Measurements from ENCODE around the gene MXD3.
"Not testable (repeated sequence)": the region's sequence is repeated elsewhere in the genome, so short reads cannot be mapped to it uniquely, and the experiment has no call there.

Gene MXD3

GRCh38 chr5:177311723-177312648 is at the start of gene MXD3:
TSS of gene MXD3 (minus strand) at chr5:177311898. CDS start at chr5:177311830, 68 bp downstream.
- peak; percentile 83 for DNase-seq

GRCh38 chr5:177360740-177361139 is 49.0 kb upstream of the MXD3 start:
- not testable (repeated sequence) for DNase-seq

GRCh38 chr5:177359860-177360259 is 48.2 kb upstream of the MXD3 start:
- DNase-seq, result no peak

GRCh38 chr5:177359451-177359851 is 47.8 kb upstream of the MXD3 start:
- no peak for DNase-seq

GRCh38 chr5:177358370-177358819 is 46.7 kb upstream of the MXD3 start:
- no peak for DNase-seq

GRCh38 chr5:177357459-177358351 is 46.0 kb upstream of the MXD3 start, which contains the start of gene RGS14:
TSS of gene RGS14 (plus strand) at chr5:177357924. CDS start at chr5:177358025, 101 bp downstream.
- peak; percentile 13 for DNase-seq

- no peak for DNase-seq
Measured at GRCh38 chr5:177357146-177357458, 45.4 kb upstream of the MXD3 start.

GRCh38 chr5:177356746-177357145 is 45.0 kb upstream of the MXD3 start:
- DNase-seq, result no peak

- no peak for DNase-seq
Measured at GRCh38 chr5:177355868-177356168, 44.1 kb upstream of the MXD3 start.

- no peak for DNase-seq
Measured at GRCh38 chr5:177355162-177355867, 43.6 kb upstream of the MXD3 start.

- DNase-seq, result no peak
Measured at GRCh38 chr5:177354711-177355110, 43.0 kb upstream of the MXD3 start.

GRCh38 chr5:177354256-177354655 is 42.6 kb upstream of the MXD3 start:
- DNase-seq, result no peak

- DNase-seq, result no peak
Measured at GRCh38 chr5:177353093-177353492, 41.4 kb upstream of the MXD3 start.

GRCh38 chr5:177351392-177352329 is 40.0 kb upstream of the MXD3 start, which contains the start of gene LMAN2:
TSS of gene LMAN2 (minus strand) at chr5:177351668. CDS start at chr5:177351647, 21 bp downstream.
- DNase-seq, result peak; percentile 78

GRCh38 chr5:177350776-177351391 is 39.2 kb upstream of the MXD3 start:
- no peak for DNase-seq

- DNase-seq, result no peak
Measured at GRCh38 chr5:177349762-177350161, 38.1 kb upstream of the MXD3 start.

GRCh38 chr5:177349362-177349647 is 37.6 kb upstream of the MXD3 start:
- DNase-seq, result no peak

- no peak for DNase-seq
Measured at GRCh38 chr5:177347699-177348098, 36.0 kb upstream of the MXD3 start.

GRCh38 chr5:177346820-177347219 is 35.1 kb upstream of the MXD3 start:
- DNase-seq, result no peak

- no peak for DNase-seq
Measured at GRCh38 chr5:177344891-177345290, 33.2 kb upstream of the MXD3 start.

GRCh38 chr5:177343777-177344176 is 32.1 kb upstream of the MXD3 start:
- no peak for DNase-seq

GRCh38 chr5:177343000-177343399 is 31.3 kb upstream of the MXD3 start:
- DNase-seq, result not testable (repeated sequence)

All from DMS79 (cell line).